Astrocyte of the spinal cord (primary cell): ENCODE data around the gene SUMF2.
"Not testable (repeated sequence)": the region's sequence is repeated elsewhere in the genome, so short reads cannot be mapped to it uniquely, and the experiment has no call there.

ENCODE experiments used
- DNase-seq: peaks from one replicate; pipeline ENCODE4 v3.0.0; 2011; ENCODE audit warnings: low read depth, low spot score
- H3K4me3 ChIP-seq: 2 replicates; pipeline ENCODE4 v1.5.1; 2011; ENCODE audit warnings: low read depth, mild to moderate bottlenecking, low read length, moderate library complexity
- in situ Hi-C: cut with HindIII; loops from 2 replicates; pipeline ENCODE4 v1.10.0; 2017; ENCODE audit warnings: low sequenced_read_pairs
- TF ChIP-seq, protein P1 (sequence below): IDR thresholded peaks from 2 replicates; pipeline ENCODE4 v1.5.1; 2012; ENCODE audit warnings: low read depth, mild to moderate bottlenecking, low read length, inconsistent platforms

SUMF2 gene

DNA sequence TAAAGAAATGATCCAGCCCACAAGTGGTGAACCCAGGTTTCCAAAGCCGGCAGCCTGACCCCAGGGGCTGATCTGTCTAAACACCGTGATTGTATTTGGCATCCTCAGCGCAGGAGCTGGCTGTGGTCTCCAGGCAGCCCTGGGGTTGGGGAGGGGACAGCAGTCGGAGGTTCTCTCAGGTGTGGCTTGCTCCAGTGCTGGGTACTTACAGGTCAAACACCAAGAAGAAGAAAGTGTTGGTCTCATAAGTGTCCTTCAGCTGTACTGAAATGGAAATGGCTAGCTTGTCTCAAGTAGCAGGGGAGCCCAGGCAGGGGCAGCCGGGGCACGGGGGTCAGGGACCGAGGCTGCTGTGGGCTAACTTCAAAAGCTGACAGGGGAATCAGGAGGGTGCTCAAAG, 22.7 kb downstream of the SUMF2 start:
- no peak for DNase-seq
- in situ Hi-C loops, result no loop called here
- H3K4me3 ChIP-seq, result no peak overlapping the region
- TF ChIP-seq, protein P1, sequence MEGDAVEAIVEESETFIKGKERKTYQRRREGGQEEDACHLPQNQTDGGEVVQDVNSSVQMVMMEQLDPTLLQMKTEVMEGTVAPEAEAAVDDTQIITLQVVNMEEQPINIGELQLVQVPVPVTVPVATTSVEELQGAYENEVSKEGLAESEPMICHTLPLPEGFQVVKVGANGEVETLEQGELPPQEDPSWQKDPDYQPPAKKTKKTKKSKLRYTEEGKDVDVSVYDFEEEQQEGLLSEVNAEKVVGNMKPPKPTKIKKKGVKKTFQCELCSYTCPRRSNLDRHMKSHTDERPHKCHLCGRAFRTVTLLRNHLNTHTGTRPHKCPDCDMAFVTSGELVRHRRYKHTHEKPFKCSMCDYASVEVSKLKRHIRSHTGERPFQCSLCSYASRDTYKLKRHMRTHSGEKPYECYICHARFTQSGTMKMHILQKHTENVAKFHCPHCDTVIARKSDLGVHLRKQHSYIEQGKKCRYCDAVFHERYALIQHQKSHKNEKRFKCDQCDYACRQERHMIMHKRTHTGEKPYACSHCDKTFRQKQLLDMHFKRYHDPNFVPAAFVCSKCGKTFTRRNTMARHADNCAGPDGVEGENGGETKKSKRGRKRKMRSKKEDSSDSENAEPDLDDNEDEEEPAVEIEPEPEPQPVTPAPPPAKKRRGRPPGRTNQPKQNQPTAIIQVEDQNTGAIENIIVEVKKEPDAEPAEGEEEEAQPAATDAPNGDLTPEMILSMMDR, result no peak

DNA sequence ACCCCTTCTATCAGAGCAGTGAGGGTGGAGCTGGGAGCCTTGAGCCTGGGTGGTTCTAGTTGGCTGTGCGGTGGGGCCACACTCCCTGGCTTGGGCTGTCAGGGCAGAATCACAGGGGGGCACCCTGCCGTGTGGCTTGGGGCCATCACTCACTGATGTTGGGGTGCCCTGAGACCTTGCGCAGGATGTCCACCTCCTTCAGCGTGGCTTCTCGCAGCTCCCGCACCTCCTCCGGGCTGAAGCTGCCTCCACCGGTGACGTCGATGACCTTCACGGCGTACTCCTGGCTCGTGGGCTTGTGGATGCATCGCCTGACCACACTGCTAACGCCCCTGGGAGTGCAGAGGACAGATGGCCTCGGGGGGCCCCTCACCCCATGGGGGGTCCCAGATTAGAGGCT, 23.4 kb downstream of the SUMF2 start:
- TF ChIP-seq, protein P1, result no peak
- in situ Hi-C loops, result no loop called here
- no peak for DNase-seq
- no peak overlapping the region for H3K4me3 ChIP-seq

DNA sequence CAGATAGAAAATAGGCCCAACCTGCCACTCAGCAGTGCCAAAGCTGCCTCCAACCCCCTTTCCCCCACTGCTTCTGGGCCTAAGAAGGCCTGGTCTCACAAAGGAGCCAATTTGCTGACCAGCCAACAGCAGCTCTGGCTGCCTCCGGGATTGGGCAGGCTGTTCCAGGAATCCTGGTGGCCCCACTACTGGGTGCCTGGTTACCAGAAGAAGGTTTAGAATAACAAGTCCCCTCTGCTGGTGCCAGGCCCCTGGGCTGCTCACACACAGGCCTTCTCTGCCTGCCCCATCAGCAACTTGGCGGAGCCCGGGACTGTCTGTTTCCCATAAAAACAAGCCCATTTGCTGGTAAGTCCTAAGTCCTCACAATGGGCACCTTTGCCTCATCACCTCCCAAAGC, 27.5 kb downstream of the SUMF2 start:
- TF ChIP-seq, protein P1, result no peak
- in situ Hi-C loops, result no loop called here
- no peak overlapping the region for H3K4me3 ChIP-seq
- DNase-seq, result peak; percentile 33

DNA sequence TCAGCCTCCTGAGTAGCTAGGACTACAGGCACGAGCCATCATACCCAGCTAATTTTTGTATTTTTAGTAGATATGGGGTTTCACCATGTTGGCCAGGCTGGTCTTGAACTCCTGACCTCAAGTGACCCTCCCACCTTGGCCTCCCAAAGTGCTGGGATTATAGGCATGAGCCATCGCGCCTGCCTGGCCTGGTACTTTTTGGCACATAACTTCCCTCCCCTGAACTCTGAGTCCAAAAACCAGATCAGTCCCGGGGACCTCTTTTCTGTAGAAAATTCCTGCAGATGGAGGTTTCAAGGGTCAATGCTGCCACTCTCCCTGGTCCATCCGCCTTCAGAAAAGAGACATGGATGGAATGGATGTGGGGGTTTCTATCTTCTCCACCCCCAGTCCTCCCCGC, 28.3 kb downstream of the SUMF2 start:
- in situ Hi-C loops, DNase-seq, H3K4me3 ChIP-seq: not testable (repeated sequence)

DNA sequence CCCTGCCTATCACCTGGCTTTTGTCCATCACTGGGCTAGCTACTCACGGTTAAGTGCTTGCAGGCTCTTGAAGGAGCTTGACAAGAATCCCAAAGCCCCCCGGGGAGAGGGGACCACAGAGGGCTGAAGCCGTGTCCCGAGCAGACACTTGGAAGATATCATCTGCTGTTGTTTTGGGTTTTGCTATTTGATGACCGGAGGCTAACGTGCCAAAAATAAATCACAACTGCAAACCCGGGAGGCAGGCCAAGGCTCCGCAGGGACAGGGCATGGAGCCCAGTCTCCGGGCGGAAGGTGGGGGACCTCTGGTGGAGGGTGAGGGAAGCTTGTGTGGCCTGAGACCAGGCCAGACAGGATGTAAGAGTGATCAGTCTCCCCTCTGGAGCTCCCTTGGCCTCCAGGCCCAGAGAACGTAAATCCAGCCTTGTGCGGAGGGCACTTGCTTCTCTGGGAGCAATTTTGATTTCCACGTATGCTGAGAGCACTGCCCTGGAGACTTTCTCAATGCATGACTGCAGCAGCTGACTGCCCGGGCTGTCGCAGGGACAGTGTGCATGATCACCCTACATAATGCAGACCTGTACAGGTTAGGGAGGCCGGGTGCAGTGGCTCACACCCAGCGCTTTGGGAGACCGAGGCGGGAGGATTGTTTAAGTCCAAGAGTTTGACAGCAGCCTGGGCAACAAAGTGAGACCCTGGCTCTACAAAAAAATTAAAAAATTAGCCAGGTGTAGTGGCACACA, 28.9 kb downstream of the SUMF2 start, which contains the start of gene PHKG1:
Gene PHKG1 (minus strand): TSS at position 164 of the 743 bp plus-strand sequence. CDS start 4,011 bp downstream, outside the sequence.
- in situ Hi-C loops, result no loop called here
- no peak within 1 kb of the TSS for H3K4me3 ChIP-seq
- peak; percentile 91 for DNase-seq
- TF ChIP-seq, protein P1, result peak; percentile 77

DNA sequence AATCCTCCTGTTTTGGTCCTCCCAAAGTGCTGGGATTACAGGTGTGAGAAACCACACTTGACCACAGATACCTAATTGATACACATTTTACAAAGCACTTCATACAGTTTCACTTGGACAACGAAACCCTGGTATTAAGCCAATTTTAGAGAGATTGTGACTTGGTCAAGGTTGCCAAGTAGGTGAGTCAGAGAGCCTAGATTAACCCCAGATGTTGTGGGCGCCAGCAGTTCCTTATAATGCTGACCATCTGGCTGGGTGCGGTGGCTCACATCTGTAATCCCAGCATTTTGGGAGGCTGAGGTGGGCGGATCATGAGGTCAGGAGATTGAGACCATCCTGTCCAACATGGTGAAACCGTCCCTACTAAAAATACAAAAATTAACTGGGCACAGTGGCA, 33.6 kb downstream of the SUMF2 start:
- TF ChIP-seq, protein P1, result no peak
- no peak overlapping the region for H3K4me3 ChIP-seq
- peak; percentile 77 for DNase-seq
- in situ Hi-C loops, result no loop called here

DNA sequence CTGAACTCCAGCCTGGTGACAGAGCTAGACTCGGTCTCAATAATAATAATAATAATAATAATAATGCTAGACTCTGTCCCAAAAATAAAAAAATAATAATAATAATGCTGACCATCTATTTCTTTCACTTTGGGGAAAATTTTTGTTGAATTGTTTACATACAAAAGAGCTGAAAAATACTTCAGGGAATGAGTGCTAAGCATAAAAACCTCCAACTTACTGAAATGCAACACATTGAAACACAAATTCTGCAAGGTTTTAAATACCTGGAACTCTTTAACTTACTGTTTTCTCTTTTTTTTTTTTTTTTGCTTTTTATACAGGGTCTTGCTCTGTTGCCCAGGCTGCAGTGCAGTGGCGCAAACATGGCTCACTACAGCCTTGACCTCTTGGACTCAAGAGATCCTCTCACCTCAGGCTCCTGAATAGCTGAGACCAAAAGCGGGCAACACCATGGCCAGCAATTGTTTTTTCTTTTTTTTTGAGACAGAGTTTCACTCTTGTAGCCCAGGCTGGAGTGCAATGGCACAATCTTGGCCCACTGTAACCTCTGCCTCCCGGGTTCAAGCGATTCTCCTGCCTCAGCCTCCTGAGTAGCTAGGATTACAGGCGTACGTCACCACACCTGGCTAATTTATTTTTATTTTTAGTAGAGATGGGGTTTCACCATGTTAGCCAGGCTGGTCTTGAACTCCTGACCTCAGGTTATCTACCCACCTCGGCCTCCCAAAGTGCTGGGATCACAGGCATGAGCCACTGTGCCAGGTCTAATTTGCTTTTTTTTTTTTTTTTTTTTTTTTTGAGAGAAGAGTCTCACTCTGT, 34.3 kb downstream of the SUMF2 start:
- in situ Hi-C loops, H3K4me3 ChIP-seq, DNase-seq: not testable (repeated sequence)
